ENCODE results near the gene ZNF506. TPM values are rescaled to one million over a fixed set of nuclear protein-coding genes. Genes with fewer than 3 reads are reported as not detected.
"Not testable (repeated sequence)": the region's sequence is repeated elsewhere in the genome, so short reads cannot be mapped to it uniquely, and the experiment has no call there.

Gene ZNF506
- total RNA-seq, 1 donor from 2014 or later: 9.7 TPM

GRCh38 chr19:19823916-19824315 is 2.4 kb upstream of the ZNF506 start:
- DNase-seq (ENCODE audit: low read depth) (no peak), FAIRE-seq (no peak)
- Histone ChIP-seq H3K27me3 (ENCODE audit: control insufficient read depth, insufficient read depth, low read length) (no peaks in the 10 kb centered on the region), H3K4me3 (ENCODE audit: low read depth, low read length) (no peak overlapping the region), H3K36me3 (ENCODE audit: control insufficient read depth, insufficient read depth, low read length) (no peaks in the 10 kb centered on the region)
- TF ChIP-seq CTCF (IDR thresholded peaks at IDR 0.05; ENCODE audit: insufficient read depth, low read length, severe bottlenecking): no peak

- not testable (repeated sequence) for DNase-seq (ENCODE audit: low read depth); FAIRE-seq; H3K27me3 ChIP-seq (ENCODE audit: control insufficient read depth, insufficient read depth, low read length); H3K36me3 ChIP-seq (ENCODE audit: control insufficient read depth, insufficient read depth, low read length)
- H3K4me3 ChIP-seq (ENCODE audit: low read depth, low read length): peak overlapping the region; percentile 85
These were observed 426 bp upstream of the ZNF506 start for GRCh38 chr19:19821976-19822375.

GRCh38 chr19:19820774-19821320 is 703 bp downstream of the ZNF506 start:
- DNase-seq (ENCODE audit: low read depth): no peak
- TF ChIP-seq CTCF (IDR thresholded peaks at IDR 0.05; ENCODE audit: insufficient read depth, low read length, severe bottlenecking): no peak
- peaks cover 2% of the 10 kb centered on the region for H3K36me3 ChIP-seq (ENCODE audit: control insufficient read depth, insufficient read depth, low read length)
- no peaks in the 10 kb centered on the region for H3K27me3 ChIP-seq (ENCODE audit: control insufficient read depth, insufficient read depth, low read length)
- H3K4me3 ChIP-seq (ENCODE audit: low read depth, low read length): peak overlapping the region; percentile 85
- FAIRE-seq: no peak

- no peak for DNase-seq (ENCODE audit: low read depth)
- no peaks in the 10 kb centered on the region for H3K27me3 ChIP-seq (ENCODE audit: control insufficient read depth, insufficient read depth, low read length)
- no peak overlapping the region for H3K4me3 ChIP-seq (ENCODE audit: low read depth, low read length)
- peaks cover 6% of the 10 kb centered on the region for H3K36me3 ChIP-seq (ENCODE audit: control insufficient read depth, insufficient read depth, low read length)
- no peak for FAIRE-seq
- no peak for TF ChIP-seq CTCF (IDR thresholded peaks at IDR 0.05; ENCODE audit: insufficient read depth, low read length, severe bottlenecking)
These were observed 4.2 kb downstream of the ZNF506 start for GRCh38 chr19:19817357-19817756.

- Histone ChIP-seq H3K4me3 (ENCODE audit: low read depth, low read length) (no peak overlapping the region), H3K36me3 (ENCODE audit: control insufficient read depth, insufficient read depth, low read length) (peaks cover 6% of the 10 kb centered on the region), H3K27me3 (ENCODE audit: control insufficient read depth, insufficient read depth, low read length) (no peaks in the 10 kb centered on the region)
- DNase-seq (ENCODE audit: low read depth) (no peak), FAIRE-seq (no peak)
- TF ChIP-seq CTCF (IDR thresholded peaks at IDR 0.05; ENCODE audit: insufficient read depth, low read length, severe bottlenecking): no peak
These were observed 4.9 kb downstream of the ZNF506 start for GRCh38 chr19:19816679-19817078.

- FAIRE-seq; H3K36me3 ChIP-seq (ENCODE audit: control insufficient read depth, insufficient read depth, low read length); H3K4me3 ChIP-seq (ENCODE audit: low read depth, low read length); DNase-seq (ENCODE audit: low read depth); H3K27me3 ChIP-seq (ENCODE audit: control insufficient read depth, insufficient read depth, low read length): not testable (repeated sequence)
These were observed 9.6 kb downstream of the ZNF506 start for GRCh38 chr19:19811999-19812398.

- Histone ChIP-seq H3K27me3 (ENCODE audit: control insufficient read depth, insufficient read depth, low read length) (no peaks in the 10 kb centered on the region), H3K4me3 (ENCODE audit: low read depth, low read length) (no peak overlapping the region), H3K36me3 (ENCODE audit: control insufficient read depth, insufficient read depth, low read length) (peaks cover 2% of the 10 kb centered on the region)
- DNase-seq (ENCODE audit: low read depth) (no peak), FAIRE-seq (no peak)
- no peak for TF ChIP-seq CTCF (IDR thresholded peaks at IDR 0.05; ENCODE audit: insufficient read depth, low read length, severe bottlenecking)
These were observed 16.1 kb downstream of the ZNF506 start for GRCh38 chr19:19805480-19805879.

All from bronchial epithelial cell (primary cell).